ENCODE data around the gene LRRC71. TPM values are rescaled to one million over a fixed set of nuclear protein-coding genes. Genes with fewer than 3 reads are reported as not detected.

The LRRC71 gene
- total RNA-seq, 1 donor from 2014 or later = not detected

- Mint-ChIP-seq H3K27ac (no peak overlapping the region), H3K27me3 (ENCODE audit: insufficient read depth, low read depth) (peaks cover 56% of the 10 kb centered on the region), H3K36me3 (peaks cover 3% of the 10 kb centered on the region), H3K4me1 (peaks cover 19% of the 10 kb centered on the region), H3K9me3 (peaks cover 5% of the 10 kb centered on the region), H3K4me3 (no peak overlapping the region)
- peaks cover 15% of the 10 kb centered on the region for H3K4me1 ChIP-seq
- H2AFZ ChIP-seq (replicated peaks) = no peak overlapping the region
- DNase-seq (ENCODE audit: low spot score) = no peak
- no peak overlapping the region for H3K9ac ChIP-seq
- no peaks in the 10 kb centered on the region for H3K79me2 ChIP-seq (ENCODE audit: low read depth)
- H4K20me1 ChIP-seq (ENCODE audit: low read depth) = peaks cover 22% of the 10 kb centered on the region
- no peak for TF ChIP-seq EZH2 (IDR thresholded peaks at IDR 0.05)
- H3K36me3 ChIP-seq = no peaks in the 10 kb centered on the region
- H3K27me3 ChIP-seq = peaks cover 73% of the 10 kb centered on the region
- H3K9me3 ChIP-seq (ENCODE audit: low read depth) = no peaks in the 10 kb centered on the region
- H3F3A ChIP-seq (ENCODE audit: low read depth) = no peaks in the 10 kb centered on the region
- no peak overlapping the region for H3K4me2 ChIP-seq
- no peak overlapping the region for H3K4me3 ChIP-seq
- no peak overlapping the region for H3K27ac ChIP-seq
Observed at GRCh38 chr1:156929596-156930238, 9.3 kb downstream of the LRRC71 start.

- H3F3A ChIP-seq (ENCODE audit: low read depth) = no peaks in the 10 kb centered on the region
- no peaks in the 10 kb centered on the region for H3K79me2 ChIP-seq (ENCODE audit: low read depth)
- TF ChIP-seq EZH2phosphoT487 (IDR thresholded peaks at IDR 0.05) (no peak), EZH2 (IDR thresholded peaks at IDR 0.05) (no peak), CTCF (IDR thresholded peaks at IDR 0.05) (no peak)
- H3K9ac ChIP-seq = no peak overlapping the region
- peaks cover 15% of the 10 kb centered on the region for H3K4me1 ChIP-seq
- no peak for DNase-seq (ENCODE audit: low spot score)
- H2AFZ ChIP-seq (replicated peaks) = no peak overlapping the region
- peaks cover 3% of the 10 kb centered on the region for H3K9me3 Mint-ChIP-seq
- H4K20me1 ChIP-seq (ENCODE audit: low read depth) = peaks cover 17% of the 10 kb centered on the region
- no peak overlapping the region for H3K4me3 Mint-ChIP-seq
- peaks cover 3% of the 10 kb centered on the region for H3K36me3 Mint-ChIP-seq
- no peak overlapping the region for H3K4me3 ChIP-seq
- H3K36me3 ChIP-seq = no peaks in the 10 kb centered on the region
- H3K27ac Mint-ChIP-seq = no peak overlapping the region
- no peaks in the 10 kb centered on the region for H3K9me3 ChIP-seq (ENCODE audit: low read depth)
- peaks cover 48% of the 10 kb centered on the region for H3K27me3 Mint-ChIP-seq (ENCODE audit: insufficient read depth, low read depth)
- H3K27ac ChIP-seq = no peak overlapping the region
- H3K4me2 ChIP-seq = no peak overlapping the region
- peaks cover 65% of the 10 kb centered on the region for H3K27me3 ChIP-seq
- H3K4me1 Mint-ChIP-seq = peaks cover 19% of the 10 kb centered on the region
Observed at GRCh38 chr1:156930483-156930882, 10.1 kb downstream of the LRRC71 start.

DNA sequence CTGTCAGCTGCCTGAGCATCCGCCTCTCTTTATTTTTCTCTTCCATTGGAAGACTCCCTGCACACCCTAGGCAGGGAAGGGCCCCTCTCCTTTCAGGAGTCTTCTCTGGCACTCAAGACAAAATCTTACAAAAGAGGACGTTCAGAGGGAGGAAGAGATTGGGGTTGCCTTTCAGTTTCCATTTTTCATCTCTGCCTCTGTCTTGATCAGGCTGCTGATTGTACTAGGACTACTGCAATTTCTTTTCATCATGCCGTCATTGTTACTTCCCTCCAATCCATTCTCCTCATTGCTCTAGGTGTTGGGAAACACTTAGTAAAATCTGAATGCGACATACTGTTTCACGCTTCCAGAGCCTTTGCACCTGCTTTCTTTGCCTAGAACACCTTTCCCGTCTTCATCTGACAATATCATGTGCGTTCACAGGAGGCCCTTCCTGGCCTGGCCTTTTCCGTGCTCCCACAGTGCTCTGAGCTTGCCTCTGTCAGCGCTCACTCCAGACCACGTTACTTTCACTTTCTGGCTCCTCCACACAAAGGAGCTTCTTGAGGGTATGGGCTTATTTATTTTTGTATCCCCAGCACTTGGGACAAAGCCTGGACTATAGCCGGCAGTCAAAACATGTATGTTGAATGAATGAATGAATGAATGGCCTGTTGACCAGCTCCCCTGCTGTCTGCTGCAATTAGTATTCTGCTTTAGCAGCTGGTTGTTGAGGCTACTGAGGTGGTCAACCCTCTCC, 10.9 kb downstream of the LRRC71 start:
- H3K4me1 Mint-ChIP-seq = peaks cover 17% of the 10 kb centered on the region
- no peak overlapping the region for H3K4me3 Mint-ChIP-seq
- H3K9me3 ChIP-seq (ENCODE audit: low read depth) = no peaks in the 10 kb centered on the region
- H3K9ac ChIP-seq = no peak overlapping the region
- H2AFZ ChIP-seq (replicated peaks) = no peak overlapping the region
- no peak overlapping the region for H3K4me3 ChIP-seq
- H3K27me3 ChIP-seq = peaks cover 56% of the 10 kb centered on the region
- H3K36me3 Mint-ChIP-seq = peaks cover 7% of the 10 kb centered on the region
- peaks cover 17% of the 10 kb centered on the region for H4K20me1 ChIP-seq (ENCODE audit: low read depth)
- no peaks in the 10 kb centered on the region for H3F3A ChIP-seq (ENCODE audit: low read depth)
- no peak overlapping the region for H3K27ac Mint-ChIP-seq
- H3K36me3 ChIP-seq = no peaks in the 10 kb centered on the region
- TF ChIP-seq CTCF (IDR thresholded peaks at IDR 0.05) (no peak), EZH2 (IDR thresholded peaks at IDR 0.05) (no peak), EZH2phosphoT487 (IDR thresholded peaks at IDR 0.05) (no peak)
- H3K27ac ChIP-seq = no peak overlapping the region
- peaks cover 39% of the 10 kb centered on the region for H3K27me3 Mint-ChIP-seq (ENCODE audit: insufficient read depth, low read depth)
- no peak overlapping the region for H3K4me2 ChIP-seq
- DNase-seq (ENCODE audit: low spot score) = no peak
- H3K4me1 ChIP-seq = peaks cover 15% of the 10 kb centered on the region
- H3K79me2 ChIP-seq (ENCODE audit: low read depth) = no peaks in the 10 kb centered on the region
- no peaks in the 10 kb centered on the region for H3K9me3 Mint-ChIP-seq
